ENCODE measurements around the gene C17orf107.

- TF ChIP-seq CTCF (IDR thresholded peaks at IDR 0.05) (peak; percentile 85), ZFX (IDR thresholded peaks at IDR 0.05; ENCODE audit: borderline replicate concordance) (no peak)
Measured at GRCh38 chr17:4908711-4909496, 9.6 kb downstream of the C17orf107 start.

All from 22Rv1 (cell line).